ENCODE measurements around the gene PIAS3.

PIAS3 gene

DNA sequence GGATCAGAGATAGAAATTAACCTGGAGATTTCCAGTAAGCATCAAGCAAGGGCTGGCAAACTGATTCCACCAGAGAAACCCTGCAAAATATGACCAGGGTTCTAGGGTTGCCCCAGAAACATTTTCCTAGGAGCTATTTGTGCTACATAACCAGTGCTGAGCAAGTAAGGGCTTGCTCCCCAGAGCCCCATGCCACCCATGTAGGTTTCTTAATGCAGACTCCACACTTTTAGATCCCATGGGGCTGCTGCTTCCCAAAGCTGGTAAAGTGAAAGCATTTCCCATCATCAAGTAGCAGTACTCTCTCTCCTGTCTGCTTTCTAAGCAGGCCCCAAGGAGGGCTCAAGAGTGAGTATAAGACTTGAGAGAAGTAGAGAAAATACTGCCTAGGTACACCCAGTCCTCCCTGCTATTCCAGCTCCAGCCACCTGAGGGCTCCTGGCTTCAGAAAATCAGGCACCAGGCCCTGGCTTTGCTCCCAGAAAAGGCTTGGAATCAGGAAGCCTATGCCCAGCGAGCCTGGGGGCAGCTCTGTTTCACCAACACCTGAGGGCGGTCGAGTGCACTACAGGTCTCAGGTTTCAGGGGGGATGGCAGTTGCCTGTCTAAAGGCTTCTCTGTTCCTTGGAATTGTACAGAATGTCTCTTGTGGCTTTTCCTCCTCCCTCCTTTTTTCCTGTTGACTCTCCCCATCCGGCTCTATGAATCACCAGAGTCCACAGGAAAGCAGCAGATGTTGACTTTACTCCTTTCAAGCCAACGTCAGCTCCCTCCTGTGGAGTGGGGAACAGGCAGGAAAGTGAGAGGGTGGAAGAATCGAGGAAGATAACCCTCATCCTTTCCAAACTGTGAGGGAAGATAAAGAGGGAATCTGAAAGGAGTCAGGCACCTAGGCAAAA lies 33.0 kb upstream of the PIAS3 start (continued):
- TF ChIP-seq ZNF514 (tag by site-specific recombination; IDR thresholded peaks at IDR 0.05), result no peak
- TF ChIP-seq, protein P1, sequence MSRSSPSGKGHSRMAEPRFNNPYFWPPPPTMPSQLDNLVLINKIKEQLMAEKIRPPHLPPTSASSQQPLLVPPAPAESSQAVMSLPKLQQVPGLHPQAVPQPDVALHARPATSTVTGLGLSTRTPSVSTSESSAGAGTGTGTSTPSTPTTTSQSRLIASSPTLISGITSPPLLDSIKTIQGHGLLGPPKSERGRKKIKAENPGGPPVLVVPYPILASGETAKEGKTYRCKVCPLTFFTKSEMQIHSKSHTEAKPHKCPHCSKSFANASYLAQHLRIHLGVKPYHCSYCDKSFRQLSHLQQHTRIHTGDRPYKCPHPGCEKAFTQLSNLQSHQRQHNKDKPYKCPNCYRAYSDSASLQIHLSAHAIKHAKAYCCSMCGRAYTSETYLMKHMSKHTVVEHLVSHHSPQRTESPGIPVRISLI (tag by site-specific recombination; IDR thresholded peaks at IDR 0.05), result no peak; the same call in 1 of the 2 replicates
- TF ChIP-seq ZNF366 (tag by site-specific recombination; conservative IDR thresholded peaks at IDR 0.05), result peak; percentile 84
- TF ChIP-seq ZNF521 (tag by site-specific recombination; IDR thresholded peaks at IDR 0.05), result no peak
- TF ChIP-seq ZNF654 (tag by site-specific recombination; IDR thresholded peaks at IDR 0.05; ENCODE audit: low read depth), result peak; percentile 96
- no peak for TF ChIP-seq TCF7L2 (IDR thresholded peaks at IDR 0.05; ENCODE audit: borderline replicate concordance, low read depth, low read length)
- TF ChIP-seq, protein P2, sequence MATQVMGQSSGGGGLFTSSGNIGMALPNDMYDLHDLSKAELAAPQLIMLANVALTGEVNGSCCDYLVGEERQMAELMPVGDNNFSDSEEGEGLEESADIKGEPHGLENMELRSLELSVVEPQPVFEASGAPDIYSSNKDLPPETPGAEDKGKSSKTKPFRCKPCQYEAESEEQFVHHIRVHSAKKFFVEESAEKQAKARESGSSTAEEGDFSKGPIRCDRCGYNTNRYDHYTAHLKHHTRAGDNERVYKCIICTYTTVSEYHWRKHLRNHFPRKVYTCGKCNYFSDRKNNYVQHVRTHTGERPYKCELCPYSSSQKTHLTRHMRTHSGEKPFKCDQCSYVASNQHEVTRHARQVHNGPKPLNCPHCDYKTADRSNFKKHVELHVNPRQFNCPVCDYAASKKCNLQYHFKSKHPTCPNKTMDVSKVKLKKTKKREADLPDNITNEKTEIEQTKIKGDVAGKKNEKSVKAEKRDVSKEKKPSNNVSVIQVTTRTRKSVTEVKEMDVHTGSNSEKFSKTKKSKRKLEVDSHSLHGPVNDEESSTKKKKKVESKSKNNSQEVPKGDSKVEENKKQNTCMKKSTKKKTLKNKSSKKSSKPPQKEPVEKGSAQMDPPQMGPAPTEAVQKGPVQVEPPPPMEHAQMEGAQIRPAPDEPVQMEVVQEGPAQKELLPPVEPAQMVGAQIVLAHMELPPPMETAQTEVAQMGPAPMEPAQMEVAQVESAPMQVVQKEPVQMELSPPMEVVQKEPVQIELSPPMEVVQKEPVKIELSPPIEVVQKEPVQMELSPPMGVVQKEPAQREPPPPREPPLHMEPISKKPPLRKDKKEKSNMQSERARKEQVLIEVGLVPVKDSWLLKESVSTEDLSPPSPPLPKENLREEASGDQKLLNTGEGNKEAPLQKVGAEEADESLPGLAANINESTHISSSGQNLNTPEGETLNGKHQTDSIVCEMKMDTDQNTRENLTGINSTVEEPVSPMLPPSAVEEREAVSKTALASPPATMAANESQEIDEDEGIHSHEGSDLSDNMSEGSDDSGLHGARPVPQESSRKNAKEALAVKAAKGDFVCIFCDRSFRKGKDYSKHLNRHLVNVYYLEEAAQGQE (tag by site-specific recombination; IDR thresholded peaks at IDR 0.05), result peak; percentile 19; the same call in 1 of the 2 replicates
- 0 out of 2 replicates have a peak, but pooled peaks have one; percentile 24 for TF ChIP-seq ZBTB21 (tag by site-specific recombination; IDR thresholded peaks at IDR 0.05)
- no peak for TF ChIP-seq ZFP41 (tag by site-specific recombination; IDR thresholded peaks at IDR 0.05; ENCODE audit: borderline replicate concordance)
- TF ChIP-seq ZNF626 (tag by site-specific recombination; IDR thresholded peaks at IDR 0.05), result no peak
- peak; percentile 65; the same call in 1 of the 2 replicates for TF ChIP-seq KLF8 (tag by site-specific recombination; IDR thresholded peaks at IDR 0.05)
- no peak; the same call in 1 of the 2 replicates for TF ChIP-seq REPIN1 (tag by site-specific recombination; IDR thresholded peaks at IDR 0.05; ENCODE audit: low read depth)
- TF ChIP-seq ZNF664 (tag by site-specific recombination; IDR thresholded peaks at IDR 0.05), result peak; percentile 55; the same call in 1 of the 2 replicates
- no peak for TF ChIP-seq ZBTB20 (tag by site-specific recombination; IDR thresholded peaks at IDR 0.05)
- TF ChIP-seq ZNF777 (tag by site-specific recombination; IDR thresholded peaks at IDR 0.05; ENCODE audit: borderline replicate concordance), result no peak
- TF ChIP-seq ZBTB1 (tag by site-specific recombination; IDR thresholded peaks at IDR 0.05), result no peak
- no peak for TF ChIP-seq HOXC10 (CRISPR knock-in tag; IDR thresholded peaks at IDR 0.05)
- no peak for TF ChIP-seq ZNF473 (tag by site-specific recombination; IDR thresholded peaks at IDR 0.05)
- TF ChIP-seq, protein P3, sequence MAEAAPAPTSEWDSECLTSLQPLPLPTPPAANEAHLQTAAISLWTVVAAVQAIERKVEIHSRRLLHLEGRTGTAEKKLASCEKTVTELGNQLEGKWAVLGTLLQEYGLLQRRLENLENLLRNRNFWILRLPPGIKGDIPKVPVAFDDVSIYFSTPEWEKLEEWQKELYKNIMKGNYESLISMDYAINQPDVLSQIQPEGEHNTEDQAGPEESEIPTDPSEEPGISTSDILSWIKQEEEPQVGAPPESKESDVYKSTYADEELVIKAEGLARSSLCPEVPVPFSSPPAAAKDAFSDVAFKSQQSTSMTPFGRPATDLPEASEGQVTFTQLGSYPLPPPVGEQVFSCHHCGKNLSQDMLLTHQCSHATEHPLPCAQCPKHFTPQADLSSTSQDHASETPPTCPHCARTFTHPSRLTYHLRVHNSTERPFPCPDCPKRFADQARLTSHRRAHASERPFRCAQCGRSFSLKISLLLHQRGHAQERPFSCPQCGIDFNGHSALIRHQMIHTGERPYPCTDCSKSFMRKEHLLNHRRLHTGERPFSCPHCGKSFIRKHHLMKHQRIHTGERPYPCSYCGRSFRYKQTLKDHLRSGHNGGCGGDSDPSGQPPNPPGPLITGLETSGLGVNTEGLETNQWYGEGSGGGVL (tag by site-specific recombination; IDR thresholded peaks at IDR 0.05), result peak; percentile 81
- TF ChIP-seq ZNF48 (tag by site-specific recombination; IDR thresholded peaks at IDR 0.05), result no peak
- no peak for TF ChIP-seq ZNF223 (tag by site-specific recombination; IDR thresholded peaks at IDR 0.05)
- TF ChIP-seq, protein P4, sequence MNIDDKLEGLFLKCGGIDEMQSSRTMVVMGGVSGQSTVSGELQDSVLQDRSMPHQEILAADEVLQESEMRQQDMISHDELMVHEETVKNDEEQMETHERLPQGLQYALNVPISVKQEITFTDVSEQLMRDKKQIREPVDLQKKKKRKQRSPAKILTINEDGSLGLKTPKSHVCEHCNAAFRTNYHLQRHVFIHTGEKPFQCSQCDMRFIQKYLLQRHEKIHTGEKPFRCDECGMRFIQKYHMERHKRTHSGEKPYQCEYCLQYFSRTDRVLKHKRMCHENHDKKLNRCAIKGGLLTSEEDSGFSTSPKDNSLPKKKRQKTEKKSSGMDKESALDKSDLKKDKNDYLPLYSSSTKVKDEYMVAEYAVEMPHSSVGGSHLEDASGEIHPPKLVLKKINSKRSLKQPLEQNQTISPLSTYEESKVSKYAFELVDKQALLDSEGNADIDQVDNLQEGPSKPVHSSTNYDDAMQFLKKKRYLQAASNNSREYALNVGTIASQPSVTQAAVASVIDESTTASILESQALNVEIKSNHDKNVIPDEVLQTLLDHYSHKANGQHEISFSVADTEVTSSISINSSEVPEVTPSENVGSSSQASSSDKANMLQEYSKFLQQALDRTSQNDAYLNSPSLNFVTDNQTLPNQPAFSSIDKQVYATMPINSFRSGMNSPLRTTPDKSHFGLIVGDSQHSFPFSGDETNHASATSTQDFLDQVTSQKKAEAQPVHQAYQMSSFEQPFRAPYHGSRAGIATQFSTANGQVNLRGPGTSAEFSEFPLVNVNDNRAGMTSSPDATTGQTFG (tag by site-specific recombination; IDR thresholded peaks at IDR 0.05; ENCODE audit: borderline replicate concordance), result no peak
- no peak for TF ChIP-seq ZNF596 (tag by site-specific recombination; IDR thresholded peaks at IDR 0.05)
- TF ChIP-seq ZNF37A (tag by site-specific recombination; IDR thresholded peaks at IDR 0.05), result no peak
- peak; percentile 68 for TF ChIP-seq ZXDB (tag by site-specific recombination; IDR thresholded peaks at IDR 0.05)
- no peak for TF ChIP-seq ZNF311 (tag by site-specific recombination; IDR thresholded peaks at IDR 0.05; ENCODE audit: borderline replicate concordance)
- TF ChIP-seq, protein P5, sequence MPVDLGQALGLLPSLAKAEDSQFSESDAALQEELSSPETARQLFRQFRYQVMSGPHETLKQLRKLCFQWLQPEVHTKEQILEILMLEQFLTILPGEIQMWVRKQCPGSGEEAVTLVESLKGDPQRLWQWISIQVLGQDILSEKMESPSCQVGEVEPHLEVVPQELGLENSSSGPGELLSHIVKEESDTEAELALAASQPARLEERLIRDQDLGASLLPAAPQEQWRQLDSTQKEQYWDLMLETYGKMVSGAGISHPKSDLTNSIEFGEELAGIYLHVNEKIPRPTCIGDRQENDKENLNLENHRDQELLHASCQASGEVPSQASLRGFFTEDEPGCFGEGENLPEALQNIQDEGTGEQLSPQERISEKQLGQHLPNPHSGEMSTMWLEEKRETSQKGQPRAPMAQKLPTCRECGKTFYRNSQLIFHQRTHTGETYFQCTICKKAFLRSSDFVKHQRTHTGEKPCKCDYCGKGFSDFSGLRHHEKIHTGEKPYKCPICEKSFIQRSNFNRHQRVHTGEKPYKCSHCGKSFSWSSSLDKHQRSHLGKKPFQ (tag by site-specific recombination; IDR thresholded peaks at IDR 0.05), result no peak
- TF ChIP-seq ZNF629 (tag by site-specific recombination; IDR thresholded peaks at IDR 0.05), result peak; percentile 88
- TF ChIP-seq ZNF785 (tag by site-specific recombination; IDR thresholded peaks at IDR 0.05), result no peak
- TF ChIP-seq ZNF837 (tag by site-specific recombination; IDR thresholded peaks at IDR 0.05), result no peak

All from HEK293 (cell line).